ENCODE data around the gene BEND5.

Gene BEND5

DNA sequence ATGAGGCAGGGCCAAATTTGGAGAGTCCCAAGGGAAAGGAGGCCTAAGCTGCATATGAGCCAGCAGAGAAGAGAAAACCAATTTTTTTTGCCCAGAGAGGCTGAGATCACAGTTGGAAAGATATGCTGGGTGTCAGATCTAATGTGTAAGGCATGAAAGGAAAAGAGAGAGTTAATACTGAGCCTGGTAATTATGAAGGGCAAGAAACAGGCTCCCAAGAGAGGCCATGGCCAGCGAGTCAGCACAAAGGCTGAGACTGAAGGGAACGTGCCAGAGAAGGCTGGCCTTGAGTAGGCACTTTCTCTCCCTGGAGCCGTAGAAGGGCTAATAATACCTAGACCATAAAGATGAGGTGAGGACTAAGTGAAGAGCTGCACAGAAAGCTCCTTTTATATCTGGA lies 31.8 kb upstream of the BEND5 start:
- Histone ChIP-seq H3K27ac (no peak overlapping the region), H3K36me3 (replicated peaks) (no peaks in the 10 kb centered on the region), H3K4me3 (ENCODE audit: low read depth, low read length) (no peak overlapping the region), H3K27me3 (replicated peaks) (no peaks in the 10 kb centered on the region)
- in situ Hi-C loops (cut with HindIII; ENCODE audit: low pct_ligation_motif_present, low sequenced_read_pairs) = no loop called here
- TF ChIP-seq, protein P1, sequence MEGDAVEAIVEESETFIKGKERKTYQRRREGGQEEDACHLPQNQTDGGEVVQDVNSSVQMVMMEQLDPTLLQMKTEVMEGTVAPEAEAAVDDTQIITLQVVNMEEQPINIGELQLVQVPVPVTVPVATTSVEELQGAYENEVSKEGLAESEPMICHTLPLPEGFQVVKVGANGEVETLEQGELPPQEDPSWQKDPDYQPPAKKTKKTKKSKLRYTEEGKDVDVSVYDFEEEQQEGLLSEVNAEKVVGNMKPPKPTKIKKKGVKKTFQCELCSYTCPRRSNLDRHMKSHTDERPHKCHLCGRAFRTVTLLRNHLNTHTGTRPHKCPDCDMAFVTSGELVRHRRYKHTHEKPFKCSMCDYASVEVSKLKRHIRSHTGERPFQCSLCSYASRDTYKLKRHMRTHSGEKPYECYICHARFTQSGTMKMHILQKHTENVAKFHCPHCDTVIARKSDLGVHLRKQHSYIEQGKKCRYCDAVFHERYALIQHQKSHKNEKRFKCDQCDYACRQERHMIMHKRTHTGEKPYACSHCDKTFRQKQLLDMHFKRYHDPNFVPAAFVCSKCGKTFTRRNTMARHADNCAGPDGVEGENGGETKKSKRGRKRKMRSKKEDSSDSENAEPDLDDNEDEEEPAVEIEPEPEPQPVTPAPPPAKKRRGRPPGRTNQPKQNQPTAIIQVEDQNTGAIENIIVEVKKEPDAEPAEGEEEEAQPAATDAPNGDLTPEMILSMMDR (IDR thresholded peaks at IDR 0.05; ENCODE audit: low read depth, low read length, missing control alignments) = no peak
- DNase-seq = no peak

DNA sequence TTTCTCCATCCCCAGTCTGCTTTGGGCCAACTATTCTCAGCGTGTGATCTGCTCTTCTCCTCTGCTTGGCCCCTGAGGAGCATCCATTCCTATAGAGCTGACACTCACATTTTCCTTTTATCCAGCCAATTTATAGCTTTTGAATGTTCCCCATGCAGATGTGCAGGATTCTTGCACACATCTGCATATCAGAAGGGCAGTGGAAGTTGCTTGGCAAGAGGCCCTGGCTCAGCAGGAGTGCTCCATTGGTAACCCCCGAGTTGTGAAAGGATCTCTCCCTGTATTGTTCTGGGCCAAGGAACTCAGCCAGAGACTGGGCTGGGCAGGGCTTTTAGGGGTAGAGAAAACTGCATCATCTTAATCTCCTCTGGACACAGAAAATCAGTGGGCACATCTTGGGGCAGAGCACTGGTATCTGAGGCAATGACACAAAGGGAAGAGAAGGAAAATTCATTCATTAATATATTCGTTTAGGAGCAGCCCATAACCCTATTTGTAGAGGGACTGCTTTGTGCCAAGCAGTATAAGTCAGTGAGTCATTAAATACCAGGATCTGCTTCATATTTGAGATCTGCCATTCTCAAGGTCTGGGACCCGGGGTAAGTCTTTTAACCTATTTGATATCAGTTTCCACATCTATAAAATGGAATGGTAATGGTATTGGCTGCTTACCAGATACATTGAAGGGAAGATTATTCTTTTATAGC lies 31.0 kb upstream of the BEND5 start:
- in situ Hi-C loops (cut with HindIII; ENCODE audit: low pct_ligation_motif_present, low sequenced_read_pairs) = no loop called here
- no peak for DNase-seq

DNA sequence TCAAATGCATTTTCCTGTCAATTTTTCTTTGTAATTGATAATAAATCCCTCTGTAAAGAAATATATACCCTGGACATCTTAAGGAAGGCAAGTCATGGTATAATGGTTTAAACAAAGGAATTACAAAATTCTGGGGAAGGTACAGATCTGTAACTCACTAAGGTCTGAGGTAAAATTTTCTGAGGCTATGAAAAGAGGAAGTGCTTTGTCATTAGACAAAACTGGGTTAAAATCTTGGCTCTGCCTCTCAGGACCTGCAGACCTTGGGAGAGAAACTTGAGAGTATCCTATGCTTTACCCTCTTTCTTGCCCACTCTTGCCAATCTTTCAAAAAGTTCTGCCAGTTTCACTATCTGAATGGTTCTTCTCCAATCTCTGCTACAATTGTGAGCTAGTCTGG lies 26.8 kb upstream of the BEND5 start:
- TF ChIP-seq, protein P1 (IDR thresholded peaks at IDR 0.05; ENCODE audit: low read depth, low read length, missing control alignments) = no peak
- no peak overlapping the region for H3K4me3 ChIP-seq (ENCODE audit: low read depth, low read length)
- DNase-seq = no peak
- no peaks in the 10 kb centered on the region for H3K27me3 ChIP-seq (replicated peaks)
- in situ Hi-C loops (cut with HindIII; ENCODE audit: low pct_ligation_motif_present, low sequenced_read_pairs) = no loop called here
- no peaks in the 10 kb centered on the region for H3K36me3 ChIP-seq (replicated peaks)
- H3K27ac ChIP-seq = no peak overlapping the region

More for the DNA sequence above, 31.0 kb upstream of the BEND5 start:
- TF ChIP-seq, protein P1 (IDR thresholded peaks at IDR 0.05; ENCODE audit: low read depth, low read length, missing control alignments) = no peak
- Histone ChIP-seq H3K4me3 (ENCODE audit: low read depth, low read length) (no peak overlapping the region), H3K36me3 (replicated peaks) (no peaks in the 10 kb centered on the region), H3K27ac (no peak overlapping the region), H3K27me3 (replicated peaks) (no peaks in the 10 kb centered on the region)

DNA sequence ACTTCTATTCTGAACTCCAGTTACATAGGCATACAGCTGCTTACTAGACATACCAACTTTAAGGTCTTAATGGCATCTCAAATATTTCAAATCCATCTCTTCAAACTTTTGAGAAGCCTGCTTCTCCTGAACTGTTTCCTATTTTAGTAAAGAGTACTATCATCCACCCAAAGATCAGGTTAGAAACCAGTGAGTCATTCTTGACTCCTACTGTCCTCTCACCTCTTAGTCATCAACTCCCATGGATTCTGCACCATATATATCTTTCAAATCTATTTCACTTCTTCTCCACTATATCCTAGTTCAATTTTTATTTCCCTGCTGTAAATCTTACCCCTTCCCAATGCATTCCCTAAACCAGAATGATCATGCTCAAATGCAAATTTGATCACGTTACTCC lies 18.1 kb upstream of the BEND5 start:
- no peak overlapping the region for H3K27ac ChIP-seq
- TF ChIP-seq, protein P1 (IDR thresholded peaks at IDR 0.05; ENCODE audit: low read depth, low read length, missing control alignments) = no peak

DNA sequence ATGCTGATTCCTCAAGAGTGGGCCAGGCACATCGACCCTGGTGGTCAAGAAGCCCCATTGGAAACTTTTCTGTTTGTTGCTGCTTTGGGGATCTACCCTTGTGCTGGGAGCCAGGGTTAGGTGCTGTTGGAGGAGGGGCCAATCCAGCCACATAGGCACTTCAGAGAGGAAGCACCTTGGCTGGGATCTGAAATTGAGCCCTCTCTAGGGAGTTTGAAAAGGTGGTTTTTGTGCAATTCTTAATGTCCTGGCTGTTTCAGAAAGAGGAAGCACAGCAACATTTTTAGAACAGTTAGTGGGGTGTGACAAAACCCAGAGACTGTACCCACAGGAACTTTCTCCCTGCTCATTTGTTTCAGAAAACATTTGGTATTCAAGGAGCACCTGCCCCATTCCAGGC lies 17.2 kb upstream of the BEND5 start:
- Histone ChIP-seq H3K27ac (no peak overlapping the region), H3K36me3 (replicated peaks) (no peaks in the 10 kb centered on the region), H3K27me3 (replicated peaks) (no peaks in the 10 kb centered on the region), H3K4me3 (ENCODE audit: low read depth, low read length) (no peak overlapping the region)
- TF ChIP-seq, protein P1 (IDR thresholded peaks at IDR 0.05; ENCODE audit: low read depth, low read length, missing control alignments) = no peak
- DNase-seq = no peak
- in situ Hi-C loops (cut with HindIII; ENCODE audit: low pct_ligation_motif_present, low sequenced_read_pairs) = no loop called here

More for the DNA sequence above, 18.1 kb upstream of the BEND5 start:
- H3K36me3 ChIP-seq (replicated peaks) = no peaks in the 10 kb centered on the region
- no peak for DNase-seq
- H3K27me3 ChIP-seq (replicated peaks) = no peaks in the 10 kb centered on the region
- H3K4me3 ChIP-seq (ENCODE audit: low read depth, low read length) = no peak overlapping the region
- in situ Hi-C loops (cut with HindIII; ENCODE audit: low pct_ligation_motif_present, low sequenced_read_pairs) = no loop called here

DNA sequence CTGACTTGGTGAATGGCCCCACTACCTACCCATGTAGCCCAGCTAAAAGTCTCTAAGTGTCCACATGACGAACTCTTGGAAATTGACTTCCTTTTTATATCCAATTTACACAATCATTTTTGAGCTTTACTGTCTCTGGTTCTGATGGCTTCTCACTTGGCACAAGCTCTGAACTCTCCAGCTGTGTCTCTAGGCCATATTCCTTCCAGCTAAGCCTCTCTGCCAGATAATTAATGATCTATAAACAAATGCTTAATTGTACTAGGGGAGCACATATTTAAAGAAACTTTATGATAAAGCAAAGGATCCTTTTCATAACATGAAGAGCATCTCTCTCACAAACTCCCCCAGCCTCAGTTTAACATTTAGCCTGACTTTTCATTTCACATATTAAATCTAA lies 16.3 kb upstream of the BEND5 start:
- Histone ChIP-seq H3K4me3 (ENCODE audit: low read depth, low read length) (no peak overlapping the region), H3K27me3 (replicated peaks) (no peaks in the 10 kb centered on the region), H3K36me3 (replicated peaks) (no peaks in the 10 kb centered on the region), H3K27ac (no peak overlapping the region)
- TF ChIP-seq, protein P1 (IDR thresholded peaks at IDR 0.05; ENCODE audit: low read depth, low read length, missing control alignments) = no peak
- no peak for DNase-seq
- in situ Hi-C loops (cut with HindIII; ENCODE audit: low pct_ligation_motif_present, low sequenced_read_pairs) = no loop called here

All from brain microvascular endothelial cell (primary cell).